A549 (cell line): ENCODE data around the gene RASSF8. TPM values are rescaled to one million over a fixed set of nuclear protein-coding genes. Genes with fewer than 3 reads are reported as not detected.
A peak's percentile ranks its signal among the peaks of the same experiment; 100 is the strongest.

Experiments used
- ATAC-seq, 2 experiments: fragments of 200-7000 bp in 1 of 2; fragments of >200 bp in 1 of 2; cut with Nextera tagmentation in 1 of 2; cut with Tn5 transposase in 1 of 2; 3 replicates each; pipeline versions ENCODE4 v1.8.0 to v1.9.1; 2018 to 2020; ENCODE audit warnings: mild to moderate bottlenecking in 1 of 2, moderate library complexity in 1 of 2
- CTCF ChIA-PET: fragments of 300-600 bp; sonication (Branson Sonifier 250); formaldehyde crosslinking; extraction: SDS; loops from one replicate; lab custom pipeline; 2021; ENCODE audit warnings: antibody characterized with exemption, inconsistent platforms; lab: Yijun Ruan, JAX
- POLR2A ChIA-PET: fragments of 350-600 bp; formaldehyde crosslinking; extraction: SDS; loops from one replicate; lab custom pipeline; 2021; ENCODE audit warnings: antibody characterized with exemption, inconsistent platforms; lab: Yijun Ruan, JAX
- DNase-seq, 2 experiments: peaks; one replicate each; pipeline versions ENCODE4 v3.0.0 to v3.0.0-alpha.2; 2011 to 2016; ENCODE audit warnings: low read depth in 1 of 2, low spot score in 1 of 2
- FAIRE-seq: peaks from 2 replicates; lab custom pipeline; 2011; peaks lifted over from hg19 to GRCh38; lab: Jason Lieb, UNC
- H3K27ac ChIP-seq, 2 experiments: fragments of >200 bp; sonication (Bioruptor Twin); formaldehyde crosslinking; 3 replicates each; pipeline ENCODE4 v1.5.1; 2016 to 2017
- H3K4me1 ChIP-seq: fragments of >200 bp; sonication (Bioruptor Twin); formaldehyde crosslinking; 3 replicates; pipeline ENCODE4 v1.6.1; 2016
- H3K4me2 ChIP-seq: fragments of >200 bp; sonication (Bioruptor Twin); formaldehyde crosslinking; 3 replicates; pipeline ENCODE4 v1.6.1; 2016
- H3K4me3 ChIP-seq: fragments of >200 bp; sonication (Bioruptor Twin); formaldehyde crosslinking; 3 replicates; pipeline ENCODE4 v1.5.1; 2016
- H3K9me3 ChIP-seq: fragments of >200 bp; sonication (Bioruptor Twin); formaldehyde crosslinking; 3 replicates; pipeline ENCODE4 v1.6.1; 2016
- ATOH8 ChIP-seq: fragments of 250-450 bp; sonication (Bioruptor Pico); IDR thresholded peaks from 2 replicates; pipeline ENCODE4 v1.5.0; 2020; ENCODE audit warnings: low read depth, mild to moderate bottlenecking, moderate library complexity
- CHD2 ChIP-seq: fragments of 150-350 bp; IDR thresholded peaks from 2 replicates; pipeline ENCODE4 v1.6.1; 2014; ENCODE audit warnings: low read length; ENCODE audit not compliant: partially characterized antibody
- CHD4 ChIP-seq: fragments of 200-600 bp; sonication (generic); IDR thresholded peaks from 2 replicates; pipeline ENCODE4 v1.6.1; 2016; ENCODE audit warnings: antibody characterized with exemption, mild to moderate bottlenecking, borderline replicate concordance
- EHF ChIP-seq: fragments of 250-450 bp; sonication (Bioruptor Pico); IDR thresholded peaks from 2 replicates; pipeline ENCODE4 v1.5.0; 2020; ENCODE audit warnings: mild to moderate bottlenecking
- FOSL2 ChIP-seq, 2 experiments: fragments of 450-650 bp in 1 of 2; fragments of >200 bp in 1 of 2; sonication (Bioruptor Twin) in 1 of 2; formaldehyde crosslinking; IDR thresholded peaks; 2 replicates each; pipeline versions ENCODE4 v1.5.0 to v1.6.1; 2016 to 2020; ENCODE audit warnings: mild to moderate bottlenecking in 1 of 2, moderate library complexity in 1 of 2
- HDAC2 ChIP-seq: fragments of 200-600 bp; sonication (generic); IDR thresholded peaks from 2 replicates; pipeline ENCODE4 v1.6.1; 2016
- HEYL ChIP-seq: fragments of 250-450 bp; sonication (Bioruptor Pico); IDR thresholded peaks from 2 replicates; pipeline ENCODE4 v1.8.0; 2021; ENCODE audit warnings: mild to moderate bottlenecking, moderate library complexity
- HOXA7 ChIP-seq: fragments of 250-450 bp; sonication (Bioruptor Pico); IDR thresholded peaks from 2 replicates; pipeline ENCODE4 v1.5.0; 2020; ENCODE audit warnings: mild to moderate bottlenecking, moderate library complexity
- HOXB5 ChIP-seq: fragments of 250-450 bp; sonication (Bioruptor Pico); IDR thresholded peaks from 2 replicates; pipeline ENCODE4 v1.5.0; 2020; ENCODE audit warnings: mild to moderate bottlenecking, moderate library complexity
- KDM1A ChIP-seq: fragments of 200-600 bp; sonication (generic); IDR thresholded peaks from 2 replicates; pipeline ENCODE4 v1.6.1; 2016; ENCODE audit warnings: low read depth, mild to moderate bottlenecking
- KDM5A ChIP-seq: fragments of 200-600 bp; sonication (generic); IDR thresholded peaks from 2 replicates; pipeline ENCODE4 v1.6.1; 2016; ENCODE audit warnings: antibody characterized with exemption, mild to moderate bottlenecking
- MAFK ChIP-seq: fragments of 450-650 bp; IDR thresholded peaks from 2 replicates; pipeline ENCODE4 v1.6.1; 2014; ENCODE audit not compliant: partially characterized antibody
- NPAS2 ChIP-seq: fragments of 250-450 bp; sonication (Bioruptor Pico); IDR thresholded peaks from 2 replicates; pipeline ENCODE4 v1.8.0; 2022; ENCODE audit warnings: mild to moderate bottlenecking, moderate library complexity, borderline replicate concordance
- NR3C1 ChIP-seq: fragments of >200 bp; sonication (Bioruptor Twin); formaldehyde crosslinking; IDR thresholded peaks from 3 replicates; pipeline ENCODE4 v1.6.1; 2017
- RAD21 ChIP-seq, 2 experiments: fragments of >200 bp in 1 of 2; sonication (Bioruptor Twin) in 1 of 2; formaldehyde crosslinking in 1 of 2; IDR thresholded peaks in 1 of 2; conservative IDR thresholded peaks in 1 of 2; 2 replicates in 1 of 2; 3 replicates in 1 of 2; pipeline ENCODE4 v1.6.1; 2012 to 2018; ENCODE audit warnings: inconsistent platforms in 1 of 2
- RARB ChIP-seq: fragments of 250-450 bp; sonication (Bioruptor Pico); IDR thresholded peaks from 2 replicates; pipeline ENCODE4 v1.8.0; 2021; ENCODE audit warnings: mild to moderate bottlenecking, moderate library complexity
- RFX5 ChIP-seq: fragments of 450-650 bp; IDR thresholded peaks from 2 replicates; pipeline ENCODE4 v1.7.1; 2014; ENCODE audit warnings: antibody characterized with exemption, mild to moderate bottlenecking, moderate library complexity
- SMC3 ChIP-seq: fragments of >200 bp; sonication (Bioruptor Twin); formaldehyde crosslinking; IDR thresholded peaks from 3 replicates; pipeline ENCODE4 v1.6.1; 2018; ENCODE audit warnings: inconsistent platforms
- TFCP2L1 ChIP-seq: fragments of 250-450 bp; sonication (Bioruptor Pico); IDR thresholded peaks from 2 replicates; pipeline ENCODE4 v1.5.0; 2021; ENCODE audit warnings: mild to moderate bottlenecking
- TP53 ChIP-seq: fragments of 250-450 bp; sonication (Bioruptor Pico); IDR thresholded peaks from 2 replicates; pipeline ENCODE4 v1.5.0; 2021; ENCODE audit warnings: mild to moderate bottlenecking, moderate library complexity
- ZFP36 ChIP-seq: fragments of 450-650 bp; IDR thresholded peaks from 2 replicates; pipeline ENCODE4 v1.6.1; 2014; ENCODE audit warnings: borderline replicate concordance; ENCODE audit not compliant: partially characterized antibody
- WGBS: methylation state at CpG from one replicate; pipeline ENCODE4 v1.1.6; 2017; ENCODE audit errors: missing lambda C conversion rate; 5-methylcytosine and 5-hydroxymethylcytosine counted together
- polyA plus RNA-seq, 4 experiments: library from polyadenylated mRNA; depleted of rRNA in 3 of 4; stranded (reverse); fragments of >200 nt; fragmentation: RNase III in 1 of 4; extraction: RNeasy Plus Mini Kit Qiagen cat#74134 plus additional on column Dnase treatment in 1 of 4; gene quantifications; 2 replicates in 3 of 4; 3 replicates in 1 of 4; pipeline ENCODE4 v1.2.3, GENCODE V29; 2011 to 2017
- TF ChIP-seq, protein P1 (sequence below): fragments of >200 bp; sonication (Bioruptor Twin); formaldehyde crosslinking; IDR thresholded peaks from 3 replicates; pipeline ENCODE4 v1.5.1; 2016
- TF ChIP-seq, protein P2 (sequence below): fragments of 150-350 bp; IDR thresholded peaks from 2 replicates; pipeline ENCODE4 v1.6.1; 2014; ENCODE audit warnings: low read depth, mild to moderate bottlenecking, low read length
- TF ChIP-seq, protein P3 (sequence below): IDR thresholded peaks from 2 replicates; pipeline ENCODE4 v1.6.1; 2012
- TF ChIP-seq, protein P4 (sequence below): fragments of 250-450 bp; sonication (Bioruptor Pico); IDR thresholded peaks from 2 replicates; pipeline ENCODE4 v1.5.0; 2021; ENCODE audit warnings: mild to moderate bottlenecking, moderate library complexity, borderline replicate concordance

The RASSF8 gene
- polyA plus RNA-seq, 2 of the 4 experiments (the other 2 are of a cell fraction) = 5.7 to 8.7 TPM

GRCh38 chr12:26097046-26097878 lies 138.8 kb downstream of the RASSF8 start:
- POLR2A ChIA-PET = no interaction called here
- peak; percentile 97 to 100 for ATAC-seq
- Histone ChIP-seq H3K27ac (peak overlapping the region in 1 of 2 experiments; percentile 5; a peak in 1 of 6 replicates), H3K4me2 (peak overlapping the region; percentile 9; the same call in 1 of the 3 replicates), H3K4me3 (no peak overlapping the region), H3K4me1 (0 out of 3 replicates have a peak, but pooled peaks cover 5% of the 10 kb centered on the region), H3K9me3 (no peaks in the 10 kb centered on the region)
- peak; percentile 90 for TF ChIP-seq SMC3
- TF ChIP-seq ZFP36 = no peak
- TF ChIP-seq MAFK = peak; percentile 95
- no peak for TF ChIP-seq CHD2
- TF ChIP-seq, protein P1, sequence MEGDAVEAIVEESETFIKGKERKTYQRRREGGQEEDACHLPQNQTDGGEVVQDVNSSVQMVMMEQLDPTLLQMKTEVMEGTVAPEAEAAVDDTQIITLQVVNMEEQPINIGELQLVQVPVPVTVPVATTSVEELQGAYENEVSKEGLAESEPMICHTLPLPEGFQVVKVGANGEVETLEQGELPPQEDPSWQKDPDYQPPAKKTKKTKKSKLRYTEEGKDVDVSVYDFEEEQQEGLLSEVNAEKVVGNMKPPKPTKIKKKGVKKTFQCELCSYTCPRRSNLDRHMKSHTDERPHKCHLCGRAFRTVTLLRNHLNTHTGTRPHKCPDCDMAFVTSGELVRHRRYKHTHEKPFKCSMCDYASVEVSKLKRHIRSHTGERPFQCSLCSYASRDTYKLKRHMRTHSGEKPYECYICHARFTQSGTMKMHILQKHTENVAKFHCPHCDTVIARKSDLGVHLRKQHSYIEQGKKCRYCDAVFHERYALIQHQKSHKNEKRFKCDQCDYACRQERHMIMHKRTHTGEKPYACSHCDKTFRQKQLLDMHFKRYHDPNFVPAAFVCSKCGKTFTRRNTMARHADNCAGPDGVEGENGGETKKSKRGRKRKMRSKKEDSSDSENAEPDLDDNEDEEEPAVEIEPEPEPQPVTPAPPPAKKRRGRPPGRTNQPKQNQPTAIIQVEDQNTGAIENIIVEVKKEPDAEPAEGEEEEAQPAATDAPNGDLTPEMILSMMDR = peak; percentile 97
- TF ChIP-seq TFCP2L1 = no peak
- no peak for TF ChIP-seq HDAC2
- no peak for TF ChIP-seq EHF (CRISPR knock-in tag)
- TF ChIP-seq RAD21 (conservative IDR thresholded peaks at IDR 0.05 in 1 of 2, IDR thresholded peaks at IDR 0.05 in 1 of 2) = peak; percentile 92 to 95
- no peak for TF ChIP-seq NPAS2
- no peak for TF ChIP-seq RFX5
- CTCF ChIA-PET = interaction anchor here (0.6 to 3.2 kb wide), 27 partner anchors 11 to 788 kb away, joined by 3 to 16 read pairs (median 3); no protein-coding TSS in a partner anchor
- peak; percentile 80 to 86 for DNase-seq
- FAIRE-seq = peak; percentile 83
- 13% methylated on average over 6 of the region's 6 CpGs for WGBS

DNA sequence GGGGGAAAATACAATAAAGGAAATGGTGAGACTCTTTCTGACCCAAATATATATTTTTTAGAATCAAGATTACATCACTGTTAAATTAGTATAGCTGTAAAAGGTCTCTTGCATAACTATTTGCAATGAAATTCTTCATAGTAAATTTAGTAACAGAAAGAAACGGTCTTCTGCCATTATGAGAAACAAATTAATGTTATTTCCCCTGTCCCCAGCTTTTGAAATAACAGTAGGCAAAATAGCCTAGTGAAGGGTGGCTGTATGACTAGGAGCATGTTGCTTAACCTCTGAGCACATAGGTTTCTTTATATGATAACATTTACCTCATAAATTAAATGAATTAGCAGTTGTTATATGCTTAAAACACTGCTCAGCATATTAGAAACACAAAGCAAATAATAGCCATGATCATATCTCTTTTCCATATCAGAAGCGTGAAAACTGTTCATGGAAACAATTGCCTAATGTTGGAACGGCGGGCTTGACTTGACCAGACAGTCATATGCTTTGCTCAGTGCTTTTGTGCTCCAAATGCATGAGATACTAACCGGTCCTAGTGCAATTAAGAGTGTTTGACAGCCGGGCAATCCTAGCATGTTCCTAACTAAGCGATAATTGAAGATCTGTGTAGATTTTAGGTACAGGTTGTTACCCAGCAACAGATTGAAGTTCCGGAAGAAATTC lies 142.3 kb downstream of the RASSF8 start:
- no peak overlapping the region for H3K4me3 ChIP-seq

More for the DNA sequence above, 142.3 kb downstream of the RASSF8 start:
- TF ChIP-seq CHD4 = no peak
- TF ChIP-seq HEYL (CRISPR knock-in tag) = no peak
- no peak for TF ChIP-seq SMC3
- TF ChIP-seq HDAC2 = no peak
- TF ChIP-seq, protein P2, sequence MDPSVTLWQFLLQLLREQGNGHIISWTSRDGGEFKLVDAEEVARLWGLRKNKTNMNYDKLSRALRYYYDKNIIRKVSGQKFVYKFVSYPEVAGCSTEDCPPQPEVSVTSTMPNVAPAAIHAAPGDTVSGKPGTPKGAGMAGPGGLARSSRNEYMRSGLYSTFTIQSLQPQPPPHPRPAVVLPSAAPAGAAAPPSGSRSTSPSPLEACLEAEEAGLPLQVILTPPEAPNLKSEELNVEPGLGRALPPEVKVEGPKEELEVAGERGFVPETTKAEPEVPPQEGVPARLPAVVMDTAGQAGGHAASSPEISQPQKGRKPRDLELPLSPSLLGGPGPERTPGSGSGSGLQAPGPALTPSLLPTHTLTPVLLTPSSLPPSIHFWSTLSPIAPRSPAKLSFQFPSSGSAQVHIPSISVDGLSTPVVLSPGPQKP = no peak
- TF ChIP-seq KDM1A = no peak
- no peak for TF ChIP-seq KDM5A
- no peak for TF ChIP-seq RARB (CRISPR knock-in tag)
- TF ChIP-seq HOXA7 = no peak
- no peak for TF ChIP-seq FOSL2 (IDR thresholded peaks at IDR 0.05)
- no peak for TF ChIP-seq FOSL2 (CRISPR knock-in tag; IDR thresholded peaks at IDR 0.05)
- no peak for TF ChIP-seq CHD2
- no peak for TF ChIP-seq TP53 (CRISPR knock-in tag)
- TF ChIP-seq ATOH8 (CRISPR knock-in tag) = no peak
- TF ChIP-seq RFX5 = no peak
- TF ChIP-seq, protein P3, sequence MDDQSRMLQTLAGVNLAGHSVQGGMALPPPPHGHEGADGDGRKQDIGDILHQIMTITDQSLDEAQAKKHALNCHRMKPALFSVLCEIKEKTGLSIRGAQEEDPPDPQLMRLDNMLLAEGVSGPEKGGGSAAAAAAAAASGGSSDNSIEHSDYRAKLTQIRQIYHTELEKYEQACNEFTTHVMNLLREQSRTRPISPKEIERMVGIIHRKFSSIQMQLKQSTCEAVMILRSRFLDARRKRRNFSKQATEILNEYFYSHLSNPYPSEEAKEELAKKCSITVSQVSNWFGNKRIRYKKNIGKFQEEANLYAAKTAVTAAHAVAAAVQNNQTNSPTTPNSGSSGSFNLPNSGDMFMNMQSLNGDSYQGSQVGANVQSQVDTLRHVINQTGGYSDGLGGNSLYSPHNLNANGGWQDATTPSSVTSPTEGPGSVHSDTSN = no peak
- TF ChIP-seq, protein P4, sequence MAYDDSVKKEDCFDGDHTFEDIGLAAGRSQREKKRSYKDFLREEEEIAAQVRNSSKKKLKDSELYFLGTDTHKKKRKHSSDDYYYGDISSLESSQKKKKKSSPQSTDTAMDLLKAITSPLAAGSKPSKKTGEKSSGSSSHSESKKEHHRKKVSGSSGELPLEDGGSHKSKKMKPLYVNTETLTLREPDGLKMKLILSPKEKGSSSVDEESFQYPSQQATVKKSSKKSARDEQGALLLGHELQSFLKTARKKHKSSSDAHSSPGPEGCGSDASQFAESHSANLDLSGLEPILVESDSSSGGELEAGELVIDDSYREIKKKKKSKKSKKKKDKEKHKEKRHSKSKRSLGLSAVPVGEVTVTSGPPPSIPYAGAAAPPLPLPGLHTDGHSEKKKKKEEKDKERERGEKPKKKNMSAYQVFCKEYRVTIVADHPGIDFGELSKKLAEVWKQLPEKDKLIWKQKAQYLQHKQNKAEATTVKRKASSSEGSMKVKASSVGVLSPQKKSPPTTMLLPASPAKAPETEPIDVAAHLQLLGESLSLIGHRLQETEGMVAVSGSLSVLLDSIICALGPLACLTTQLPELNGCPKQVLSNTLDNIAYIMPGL (CRISPR knock-in tag) = no peak
- no peak for TF ChIP-seq NR3C1
- TF ChIP-seq HOXB5 (CRISPR knock-in tag) = no peak
- POLR2A ChIA-PET = no interaction called here
- no peaks in the 10 kb centered on the region for H3K9me3 ChIP-seq
- H3K27ac ChIP-seq = no peak overlapping the region
- no peak overlapping the region for H3K4me2 ChIP-seq
- DNase-seq (no peak), ATAC-seq (no peak), FAIRE-seq (no peak)
- CTCF ChIA-PET = interaction anchor here (1.3 to 2.6 kb wide), 5 partner anchors 22 to 601 kb away, joined by 3 to 10 read pairs (median 6); no protein-coding TSS in a partner anchor
- H3K4me1 ChIP-seq = 0 out of 3 replicates have a peak, but pooled peaks cover 5% of the 10 kb centered on the region
- 68% methylated on average over 8 of the region's 8 CpGs for WGBS
